PC-3 (cell line): ENCODE measurements around the gene LINC00305. TPM values are rescaled to one million over a fixed set of nuclear protein-coding genes. Genes with fewer than 3 reads are reported as not detected.

Experiments used
- ATAC-seq: fragments of 200-7000 bp; cut with Tn5 transposase; 2 replicates; pipeline ENCODE4 v1.9.1; 2020; ENCODE audit warnings: mild to moderate bottlenecking, moderate library complexity
- BruUV-seq: library from RNA; stranded (reverse); fragments of 400-500 nt; replicated peaks from 2 replicates; lab custom pipeline; 2021; lab: Mats Ljungman, UMichigan
- CTCF ChIA-PET: fragments of 300-600 bp; sonication (Branson Sonifier 250); formaldehyde crosslinking; loops from one replicate; lab custom pipeline; 2022; ENCODE audit warnings: antibody characterized with exemption; lab: Charles Lee
- POLR2A ChIA-PET: fragments of 300-600 bp; sonication (Branson Sonifier 250); formaldehyde crosslinking; loops from one replicate; lab custom pipeline; 2022; ENCODE audit warnings: antibody characterized with exemption; ENCODE audit not compliant: unreplicated experiment; lab: Charles Lee
- DNase-seq: peaks from one replicate; pipeline ENCODE4 v3.0.0-alpha.2; 2015
- H2AFZ ChIP-seq: fragments of 300-600 bp; sonication (generic); 2 replicates; pipeline ENCODE4 v1.6.0; 2016; ENCODE audit warnings: antibody characterized with exemption, low read length
- H3F3A ChIP-seq: fragments of 300-600 bp; sonication (generic); one replicate; pipeline ENCODE4 v1.6.0; 2017; ENCODE audit warnings: antibody characterized with exemption, low read length, control low read depth, mild to moderate bottlenecking; ENCODE audit not compliant: unreplicated experiment
- H3K27ac ChIP-seq: fragments of 300-600 bp; sonication (generic); 2 replicates; pipeline ENCODE4 v1.5.1; 2016; ENCODE audit warnings: mild to moderate bottlenecking, low read length
- H3K27me3 ChIP-seq: fragments of 300-600 bp; sonication (generic); 2 replicates; pipeline ENCODE4 v1.6.1; 2016; ENCODE audit warnings: low read length, mixed read lengths
- H3K36me3 ChIP-seq: fragments of 300-600 bp; sonication (generic); 2 replicates; pipeline ENCODE4 v1.6.1; 2016; ENCODE audit warnings: low read depth, mixed run types, low read length, mixed read lengths
- H3K4me1 ChIP-seq: fragments of 300-600 bp; sonication (generic); 2 replicates; pipeline ENCODE4 v1.5.1; 2016; ENCODE audit warnings: low read length; ENCODE audit not compliant: insufficient read depth
- H3K4me2 ChIP-seq: fragments of 300-600 bp; sonication (generic); 2 replicates; pipeline ENCODE4 v1.6.0; 2016; ENCODE audit warnings: low read length
- H3K4me3 ChIP-seq: fragments of 300-600 bp; sonication (generic); 2 replicates; pipeline ENCODE4 v1.5.1; 2016; ENCODE audit warnings: mild to moderate bottlenecking, low read length, mixed read lengths
- H3K79me2 ChIP-seq: fragments of 300-600 bp; sonication (generic); 2 replicates; pipeline ENCODE4 v1.6.1; 2017; ENCODE audit warnings: low read length, mixed read lengths
- H3K9ac ChIP-seq: fragments of 300-600 bp; sonication (generic); 2 replicates; pipeline ENCODE4 v1.6.0; 2016; ENCODE audit warnings: mild to moderate bottlenecking, low read length
- H3K9me2 ChIP-seq: fragments of 300-600 bp; sonication (generic); replicated peaks from 2 replicates; pipeline ENCODE4 v1.6.1; 2016; ENCODE audit warnings: mixed run types, low read length, mixed read lengths
- H3K9me3 ChIP-seq: fragments of 300-600 bp; sonication (generic); 2 replicates; pipeline ENCODE4 v1.6.1; 2016; ENCODE audit warnings: low read length, mixed read lengths
- H4K20me1 ChIP-seq: fragments of 300-600 bp; sonication (generic); 2 replicates; pipeline ENCODE4 v1.6.1; 2016; ENCODE audit warnings: low read length, mixed read lengths
- CTCF ChIP-seq: fragments of 300-600 bp; sonication (generic); conservative IDR thresholded peaks from 2 replicates; pipeline ENCODE4 v1.5.1; 2017; ENCODE audit warnings: antibody characterized with exemption, low read depth, mild to moderate bottlenecking, low read length
- EZH2 ChIP-seq: fragments of 300-600 bp; sonication (generic); IDR thresholded peaks from one replicate; pipeline ENCODE4 v1.6.1; 2017; ENCODE audit warnings: antibody characterized with exemption, mild to moderate bottlenecking, low read length; ENCODE audit not compliant: unreplicated experiment
- EZH2phosphoT487 ChIP-seq: fragments of 300-600 bp; sonication (generic); IDR thresholded peaks from 2 replicates; pipeline ENCODE4 v1.6.1; 2018; ENCODE audit warnings: mild to moderate bottlenecking, antibody characterized with exemption, low read length, borderline replicate concordance
- intact Hi-C: fragments of 100-400 bp; cut with micrococcal nuclease; formaldehyde crosslinking; loops from 2 replicates; pipeline ENCODE4 v1.9.0; 2023
- total RNA-seq: library from RNA; depleted of rRNA; stranded (reverse); fragments of >200 nt; gene quantifications from 2 replicates; pipeline ENCODE4 v1.2.3, GENCODE V29; 2014

The LINC00305 gene
- total RNA-seq, 1 experiment from 2014 or later = not detected

GRCh38 chr18:64042728-64043358 lies 106.0 kb downstream of the LINC00305 start:
- Histone ChIP-seq H3K9me2 (no peaks in the 10 kb centered on the region), H3K4me2 (no peak overlapping the region), H3K27me3 (no peaks in the 10 kb centered on the region), H3K9ac (no peak overlapping the region), H3K36me3 (no peaks in the 10 kb centered on the region), H3K27ac (no peak overlapping the region), H3K4me3 (no peak overlapping the region), H2AFZ (no peak overlapping the region), H3K9me3 (no peaks in the 10 kb centered on the region), H3K79me2 (no peaks in the 10 kb centered on the region), H4K20me1 (no peaks in the 10 kb centered on the region), H3F3A (no peaks in the 10 kb centered on the region), H3K4me1 (no peaks in the 10 kb centered on the region)
- POLR2A ChIA-PET = no interaction called here
- CTCF ChIA-PET = no interaction called here
- BruUV-seq = no TSS peak
- DNase-seq (no peak), ATAC-seq (no peak)
- intact Hi-C loops = no loop called here
- TF ChIP-seq CTCF = no peak
- no peak for TF ChIP-seq EZH2
- no peak for TF ChIP-seq EZH2phosphoT487

GRCh38 chr18:64037812-64038414 lies 111.0 kb downstream of the LINC00305 start:
- BruUV-seq = no TSS peak
- Histone ChIP-seq H3K79me2 (no peaks in the 10 kb centered on the region), H2AFZ (no peak overlapping the region), H3K36me3 (no peaks in the 10 kb centered on the region), H3K4me1 (no peaks in the 10 kb centered on the region), H3K4me2 (no peak overlapping the region), H3K27me3 (peaks cover 25% of the 10 kb centered on the region), H3K9me3 (no peaks in the 10 kb centered on the region), H3K9ac (no peak overlapping the region), H3F3A (no peaks in the 10 kb centered on the region), H4K20me1 (no peaks in the 10 kb centered on the region), H3K27ac (no peak overlapping the region), H3K9me2 (no peaks in the 10 kb centered on the region), H3K4me3 (no peak overlapping the region)
- peak; percentile 74 for DNase-seq
- CTCF ChIA-PET = no interaction called here
- no peak for TF ChIP-seq EZH2phosphoT487
- TF ChIP-seq CTCF = peak; percentile 82
- peak; percentile 46; the same call in 1 of the 2 replicates for ATAC-seq
- POLR2A ChIA-PET = interaction anchor here (0.7 kb wide), 1 partner anchor 13 kb away, joined by 3 read pairs; no protein-coding TSS in a partner anchor
- intact Hi-C loops = loop anchor here (5.0 kb wide), 1 partner anchor 369 kb away; no protein-coding TSS in a partner anchor

GRCh38 chr18:64032312-64032711 lies 116.6 kb downstream of the LINC00305 start:
- H3K9ac ChIP-seq = no peak overlapping the region
- no peak overlapping the region for H2AFZ ChIP-seq
- H3K4me1 ChIP-seq = no peaks in the 10 kb centered on the region
- no peak for ATAC-seq
- peaks cover 63% of the 10 kb centered on the region for H3K27me3 ChIP-seq
- no peaks in the 10 kb centered on the region for H3K9me3 ChIP-seq
- TF ChIP-seq EZH2 (no peak), EZH2phosphoT487 (no peak), CTCF (no peak)
- ChIA-PET CTCF (no interaction called here), POLR2A (no interaction called here)
- H3K4me3 ChIP-seq = no peak overlapping the region
- no peaks in the 10 kb centered on the region for H4K20me1 ChIP-seq
- BruUV-seq = no TSS peak
- no peaks in the 10 kb centered on the region for H3K9me2 ChIP-seq
- no peak for DNase-seq
- H3K36me3 ChIP-seq = no peaks in the 10 kb centered on the region
- no peak overlapping the region for H3K4me2 ChIP-seq
- no peak overlapping the region for H3K27ac ChIP-seq
- no peaks in the 10 kb centered on the region for H3F3A ChIP-seq
- no peaks in the 10 kb centered on the region for H3K79me2 ChIP-seq
- intact Hi-C loops = no loop called here
